ENCODE measurements around the gene APBB1. TPM values are rescaled to one million over a fixed set of nuclear protein-coding genes. Genes with fewer than 3 reads are reported as not detected.

APBB1 gene
- polyA plus RNA-seq, 1 donor from 2014 or later: 283 TPM

DNA sequence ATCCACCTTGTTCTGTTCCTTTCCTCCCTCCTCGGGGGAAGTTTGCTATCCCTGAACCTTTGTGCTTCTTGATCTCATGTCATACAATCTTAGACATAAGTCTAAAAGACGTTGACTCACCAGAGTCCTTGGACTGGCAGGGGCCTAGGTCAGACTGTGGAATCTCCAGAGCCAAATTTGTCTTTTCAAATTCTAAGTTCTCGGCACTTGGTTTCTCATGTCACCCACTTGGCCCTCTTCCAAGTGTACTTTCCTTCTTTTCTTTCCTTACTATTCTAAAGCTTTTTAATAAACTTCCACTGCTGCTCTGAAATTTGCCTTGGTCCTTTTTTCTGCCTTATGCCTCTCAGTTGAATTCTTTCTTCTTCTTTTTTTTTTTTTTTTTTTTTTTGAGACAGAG is 58.7 kb downstream of the APBB1 start:
- no peak overlapping the region for H3K9ac ChIP-seq (ENCODE audit: low read length)
- no peaks in the 10 kb centered on the region for H4K20me1 ChIP-seq (ENCODE audit: insufficient read depth)
- no peak overlapping the region for H3K4me3 ChIP-seq (ENCODE audit: low read length)
- H3K36me3 ChIP-seq (ENCODE audit: insufficient read depth, low read length): no peaks in the 10 kb centered on the region
- H3K4me2 ChIP-seq (ENCODE audit: low read length): no peak overlapping the region
- H3K27me3 ChIP-seq (ENCODE audit: insufficient read depth, low read depth, low read length): no peaks in the 10 kb centered on the region
- H3K79me2 ChIP-seq (replicated peaks; ENCODE audit: insufficient read depth, low read length): no peaks in the 10 kb centered on the region
- no peaks in the 10 kb centered on the region for H3K9me3 ChIP-seq (ENCODE audit: low read length)
- no peak for TF ChIP-seq REST (IDR thresholded peaks at IDR 0.05; ENCODE audit: borderline replicate concordance)
- TF ChIP-seq EP300 (conservative IDR thresholded peaks at IDR 0.05; ENCODE audit: poor library complexity, severe bottlenecking): no peak
- no peak for TF ChIP-seq TAF1 (IDR thresholded peaks at IDR 0.05; ENCODE audit: low read depth)
- TF ChIP-seq, protein P1, sequence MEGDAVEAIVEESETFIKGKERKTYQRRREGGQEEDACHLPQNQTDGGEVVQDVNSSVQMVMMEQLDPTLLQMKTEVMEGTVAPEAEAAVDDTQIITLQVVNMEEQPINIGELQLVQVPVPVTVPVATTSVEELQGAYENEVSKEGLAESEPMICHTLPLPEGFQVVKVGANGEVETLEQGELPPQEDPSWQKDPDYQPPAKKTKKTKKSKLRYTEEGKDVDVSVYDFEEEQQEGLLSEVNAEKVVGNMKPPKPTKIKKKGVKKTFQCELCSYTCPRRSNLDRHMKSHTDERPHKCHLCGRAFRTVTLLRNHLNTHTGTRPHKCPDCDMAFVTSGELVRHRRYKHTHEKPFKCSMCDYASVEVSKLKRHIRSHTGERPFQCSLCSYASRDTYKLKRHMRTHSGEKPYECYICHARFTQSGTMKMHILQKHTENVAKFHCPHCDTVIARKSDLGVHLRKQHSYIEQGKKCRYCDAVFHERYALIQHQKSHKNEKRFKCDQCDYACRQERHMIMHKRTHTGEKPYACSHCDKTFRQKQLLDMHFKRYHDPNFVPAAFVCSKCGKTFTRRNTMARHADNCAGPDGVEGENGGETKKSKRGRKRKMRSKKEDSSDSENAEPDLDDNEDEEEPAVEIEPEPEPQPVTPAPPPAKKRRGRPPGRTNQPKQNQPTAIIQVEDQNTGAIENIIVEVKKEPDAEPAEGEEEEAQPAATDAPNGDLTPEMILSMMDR (IDR thresholded peaks at IDR 0.05; ENCODE audit: poor library complexity, severe bottlenecking): no peak
- no peak for TF ChIP-seq EZH2 (IDR thresholded peaks at IDR 0.05; ENCODE audit: borderline replicate concordance, insufficient read depth, low read length, poor library complexity, severe bottlenecking)
- TF ChIP-seq MXI1 (conservative IDR thresholded peaks at IDR 0.05; ENCODE audit: poor library complexity, severe bottlenecking): no peak
- H2AFZ ChIP-seq (ENCODE audit: low read depth, low read length): no peak overlapping the region
- no peaks in the 10 kb centered on the region for H3F3A ChIP-seq (ENCODE audit: insufficient read depth, low read length, poor library complexity, severe bottlenecking)
- no peaks in the 10 kb centered on the region for H3K9me2 ChIP-seq (ENCODE audit: insufficient read depth, low read length)
- no peak overlapping the region for H3K27ac ChIP-seq (ENCODE audit: low read length)

- no peaks in the 10 kb centered on the region for H3K36me3 ChIP-seq (ENCODE audit: insufficient read depth, low read length)
- no peak overlapping the region for H3K9ac ChIP-seq (ENCODE audit: low read length)
- no peaks in the 10 kb centered on the region for H3F3A ChIP-seq (ENCODE audit: insufficient read depth, low read length, poor library complexity, severe bottlenecking)
- H3K79me2 ChIP-seq (replicated peaks; ENCODE audit: insufficient read depth, low read length): no peaks in the 10 kb centered on the region
- H3K4me2 ChIP-seq (ENCODE audit: low read length): no peak overlapping the region
- no peaks in the 10 kb centered on the region for H4K20me1 ChIP-seq (ENCODE audit: insufficient read depth)
- no peak overlapping the region for H2AFZ ChIP-seq (ENCODE audit: low read depth, low read length)
- no peaks in the 10 kb centered on the region for H3K9me3 ChIP-seq (ENCODE audit: low read length)
- no peak overlapping the region for H3K27ac ChIP-seq (ENCODE audit: low read length)
- H3K9me2 ChIP-seq (ENCODE audit: insufficient read depth, low read length): no peaks in the 10 kb centered on the region
- H3K27me3 ChIP-seq (ENCODE audit: insufficient read depth, low read depth, low read length): no peaks in the 10 kb centered on the region
- no peak overlapping the region for H3K4me3 ChIP-seq (ENCODE audit: low read length)
- no peak for TF ChIP-seq SMC3 (conservative IDR thresholded peaks at IDR 0.05; ENCODE audit: poor library complexity)
- TF ChIP-seq TAF1 (IDR thresholded peaks at IDR 0.05; ENCODE audit: low read depth): no peak
- TF ChIP-seq, protein P1 (IDR thresholded peaks at IDR 0.05; ENCODE audit: poor library complexity, severe bottlenecking): no peak
- TF ChIP-seq REST (IDR thresholded peaks at IDR 0.05; ENCODE audit: borderline replicate concordance): no peak
- no peak for TF ChIP-seq RAD21 (conservative IDR thresholded peaks at IDR 0.05)
- no peak for TF ChIP-seq EP300 (conservative IDR thresholded peaks at IDR 0.05; ENCODE audit: poor library complexity, severe bottlenecking)
- no peak for TF ChIP-seq EZH2 (IDR thresholded peaks at IDR 0.05; ENCODE audit: borderline replicate concordance, insufficient read depth, low read length, poor library complexity, severe bottlenecking)
- no peak for TF ChIP-seq POLR2AphosphoS5 (IDR thresholded peaks at IDR 0.05)
- TF ChIP-seq MXI1 (conservative IDR thresholded peaks at IDR 0.05; ENCODE audit: poor library complexity, severe bottlenecking): no peak
Measured at GRCh38 chr11:6357222-6357621, 61.7 kb downstream of the APBB1 start.

All from neural cell (in vitro differentiated cells).